Central memory CD4-positive, alpha-beta T cell (primary cell): ENCODE data around the gene RHEX.
"Not testable (repeated sequence)": the region's sequence is repeated elsewhere in the genome, so short reads cannot be mapped to it uniquely, and the experiment has no call there.

Source experiments
- DNase-seq: peaks from one replicate; pipeline ENCODE4 v3.0.0; 2022
- total RNA-seq, 3 experiments: gene quantifications; one replicate each; lab custom pipeline; 2026; lab: John Stamatoyannopoulos, UW

Gene RHEX, protein sequence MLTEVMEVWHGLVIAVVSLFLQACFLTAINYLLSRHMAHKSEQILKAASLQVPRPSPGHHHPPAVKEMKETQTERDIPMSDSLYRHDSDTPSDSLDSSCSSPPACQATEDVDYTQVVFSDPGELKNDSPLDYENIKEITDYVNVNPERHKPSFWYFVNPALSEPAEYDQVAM
- 0 reads per million in 3 experiments for total RNA-seq

DNA sequence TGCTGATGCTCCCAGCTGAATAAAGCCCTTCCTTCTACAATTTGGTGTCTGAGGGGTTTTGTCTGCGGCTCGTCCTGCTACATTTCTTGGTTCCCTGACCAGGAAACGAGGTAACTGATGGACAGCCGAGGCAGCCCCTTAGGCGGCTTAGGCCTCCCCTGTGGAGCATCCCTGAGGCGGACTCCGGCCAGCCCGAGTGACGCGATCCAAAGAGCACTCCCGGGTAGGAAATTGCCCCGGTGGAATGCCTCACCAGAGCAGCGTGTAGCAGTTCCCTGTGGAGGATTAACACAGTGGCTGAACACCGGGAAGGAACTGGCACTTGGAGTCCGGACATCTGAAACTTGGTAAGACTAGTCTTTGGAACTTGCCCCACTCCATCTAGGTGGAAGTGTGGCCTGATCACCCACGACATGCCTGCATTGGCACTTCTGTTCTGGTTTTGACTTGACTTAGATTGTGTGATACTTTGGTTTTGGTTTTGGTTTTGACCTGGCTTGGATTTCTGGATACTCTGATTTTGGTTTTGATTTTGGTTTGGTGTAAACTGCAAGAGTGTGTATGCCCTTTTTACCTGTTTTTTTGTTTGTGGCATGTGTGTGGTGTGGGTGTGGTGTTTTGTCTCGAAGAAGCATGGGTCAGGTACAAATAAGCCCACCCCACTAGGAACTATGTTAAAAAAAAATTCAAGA lies at the start of gene RHEX:
Gene RHEX (plus strand): TSS at position 255 of the 692 bp plus-strand sequence. CDS start 44,656 bp downstream, outside the sequence.
- not testable (repeated sequence) for DNase-seq

DNA sequence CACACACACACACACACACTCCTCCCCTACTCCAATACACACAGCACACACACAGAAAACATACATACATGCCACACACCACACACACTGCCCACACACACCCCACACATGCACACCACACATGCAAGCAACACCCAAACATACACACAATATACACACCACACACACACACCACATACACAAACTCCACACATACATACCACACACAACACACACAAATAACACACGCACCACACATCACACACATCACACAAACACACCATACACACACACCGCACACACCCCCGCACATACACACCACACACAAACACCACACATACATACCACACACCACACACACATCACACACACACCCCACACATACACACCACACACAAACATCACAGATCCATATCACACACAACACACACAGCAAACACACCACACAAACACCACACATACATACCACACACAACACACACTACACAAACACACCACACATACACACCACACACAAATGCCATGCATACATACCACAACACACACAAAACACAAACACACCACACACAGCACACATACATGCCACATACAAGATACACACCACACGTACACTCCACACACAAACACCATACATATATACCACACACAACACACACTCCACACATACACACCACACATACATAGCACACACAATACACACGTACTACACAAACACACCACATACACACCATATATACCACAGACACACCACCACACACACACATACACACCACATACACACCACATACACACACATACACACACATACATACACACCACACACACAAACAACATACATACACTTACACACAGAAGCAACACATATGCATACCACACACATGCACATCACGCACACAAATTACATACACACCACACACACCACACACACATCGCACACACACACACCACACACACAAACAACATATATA lies 48.8 kb upstream of the RHEX start:
- DNase-seq = no peak

DNA sequence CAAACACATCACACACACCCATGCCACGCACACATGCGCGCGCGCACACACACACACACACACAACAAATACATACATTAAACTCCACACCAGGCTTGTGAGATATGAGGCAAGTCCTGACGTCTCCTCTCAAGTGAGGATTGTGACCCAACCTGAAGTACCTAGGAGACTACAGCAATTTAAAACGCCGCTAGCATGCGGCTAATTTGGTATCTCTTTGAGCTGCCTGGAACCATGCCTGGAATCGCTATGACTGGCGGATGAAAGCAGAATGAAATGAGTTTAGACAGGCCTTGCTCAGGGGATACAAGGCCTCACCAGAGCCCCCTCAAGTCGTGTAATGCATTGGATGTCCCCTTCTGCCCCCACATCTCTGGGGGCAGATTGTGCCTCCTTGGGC lies 48.1 kb upstream of the RHEX start:
- no peak for DNase-seq

DNA sequence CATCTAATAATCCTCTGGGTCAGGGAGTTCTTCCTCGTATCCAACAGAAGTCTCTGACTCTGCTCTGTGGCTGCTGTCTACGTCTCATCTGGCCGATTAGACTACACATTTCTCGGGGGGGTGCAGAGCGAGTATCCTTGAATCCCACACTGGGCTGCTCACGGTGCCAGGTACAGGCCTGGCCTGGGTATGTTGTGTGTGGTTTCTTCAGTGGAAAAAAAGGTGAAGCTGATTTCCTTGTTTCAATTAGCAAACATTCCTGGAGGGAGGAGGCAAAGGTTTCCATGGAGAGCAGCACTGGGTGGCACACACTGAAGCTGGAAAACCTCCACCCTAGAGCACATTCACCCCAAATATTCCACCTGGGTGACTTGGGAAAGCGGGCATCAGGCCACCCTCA lies 47.7 kb upstream of the RHEX start:
- no peak for DNase-seq

GRCh38 chr1:206005778-206006180 lies 47.2 kb upstream of the RHEX start:
- DNase-seq = no peak

DNA sequence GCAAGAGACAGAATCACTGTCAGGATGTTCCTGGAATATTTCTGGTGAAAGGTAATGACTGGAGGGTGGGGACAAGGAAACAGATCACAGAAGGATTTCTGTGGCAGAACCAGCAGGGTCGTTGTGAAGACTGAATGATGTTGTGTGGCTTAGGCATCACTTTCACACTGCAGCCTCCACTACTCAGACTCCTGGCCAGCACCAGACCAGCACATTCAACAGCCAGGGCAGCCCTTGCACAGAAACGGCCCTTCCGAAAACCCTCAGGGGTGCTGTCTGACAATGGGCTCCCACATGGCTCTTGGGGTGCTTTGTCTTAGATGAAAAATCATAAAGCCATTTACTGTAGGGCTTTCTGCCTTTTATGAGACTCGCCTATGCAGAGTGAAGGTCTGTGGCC lies 46.0 kb upstream of the RHEX start:
- DNase-seq = no peak

- DNase-seq = no peak
These were observed 42.9 kb upstream of the RHEX start for GRCh38 chr1:206010060-206010459.

- DNase-seq = no peak
These were observed 41.9 kb upstream of the RHEX start for GRCh38 chr1:206011057-206011456.

DNA sequence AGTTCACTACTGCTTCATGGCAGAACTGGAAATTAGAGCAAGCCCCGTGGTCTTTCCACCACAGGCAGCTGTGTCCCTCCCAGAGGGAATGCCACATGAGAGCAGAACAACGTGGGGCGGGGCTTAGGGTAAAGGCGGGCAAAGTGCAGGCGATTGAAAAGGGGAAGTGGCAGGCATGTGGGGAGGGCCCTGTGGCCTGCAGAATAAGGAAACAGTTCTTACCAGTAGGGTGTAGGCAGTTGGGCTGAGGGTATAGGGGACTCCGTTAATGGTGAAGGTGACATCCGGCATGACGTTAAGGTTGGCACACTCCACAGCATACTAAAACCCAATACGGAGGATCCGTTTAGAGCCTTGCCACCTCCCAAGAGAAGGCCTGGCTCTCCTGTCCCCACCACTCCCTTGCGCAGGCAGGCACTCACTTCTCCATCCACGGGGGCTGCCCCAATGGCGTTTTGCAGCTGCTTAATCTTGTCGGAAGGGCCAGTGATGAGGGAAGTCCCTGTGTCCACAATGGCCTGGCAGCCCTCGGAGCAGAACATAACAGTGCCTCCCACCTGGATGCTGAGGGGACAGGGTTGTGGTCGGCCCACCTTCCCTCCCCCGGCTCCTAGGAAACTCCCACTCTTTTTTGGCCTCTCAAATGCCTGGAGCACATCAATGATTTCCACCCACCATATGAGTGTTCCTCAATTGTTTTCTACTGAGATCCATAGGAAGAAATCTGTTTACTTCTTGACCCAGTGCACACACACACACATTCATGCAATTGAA lies 40.7 kb upstream of the RHEX start:
- peak; percentile 15 for DNase-seq

DNA sequence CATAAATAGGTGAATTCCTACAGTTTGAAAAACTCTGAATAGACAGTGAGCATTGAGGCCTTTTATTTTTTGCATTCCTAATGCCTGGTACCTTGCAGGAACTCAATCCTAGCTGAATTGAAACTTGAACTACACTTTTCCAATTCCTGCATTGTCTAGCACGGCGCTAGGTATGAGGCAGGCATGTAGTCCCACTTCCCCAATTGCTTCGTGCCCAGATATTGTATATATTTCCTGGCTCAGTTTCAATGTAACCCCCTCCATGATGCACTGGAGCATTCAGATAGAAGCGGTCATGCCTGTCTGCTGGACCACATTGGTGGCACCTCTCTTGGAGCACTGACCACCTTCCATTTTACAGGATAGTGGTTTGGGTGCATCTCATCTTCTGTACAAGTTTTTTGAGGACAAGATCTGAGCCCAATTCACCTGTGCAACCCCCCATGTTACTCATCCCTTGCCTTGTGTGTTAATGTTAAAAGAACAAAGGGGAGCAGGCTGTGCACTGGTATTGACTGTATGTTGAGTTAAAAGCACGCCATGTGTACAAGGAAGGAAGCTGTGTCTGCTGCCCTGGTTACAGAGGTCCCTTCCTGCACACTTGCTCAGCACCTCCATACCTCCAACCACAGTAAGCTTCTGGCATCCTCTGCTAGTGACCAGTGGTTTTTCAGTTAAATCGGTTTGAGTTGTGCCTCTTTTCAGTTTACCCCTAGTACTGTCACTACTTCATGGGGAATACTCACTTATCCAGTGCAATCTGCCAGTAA lies 39.8 kb upstream of the RHEX start:
- DNase-seq = no peak

- no peak for DNase-seq
These were observed 38.4 kb upstream of the RHEX start for GRCh38 chr1:206014601-206015000.

DNA sequence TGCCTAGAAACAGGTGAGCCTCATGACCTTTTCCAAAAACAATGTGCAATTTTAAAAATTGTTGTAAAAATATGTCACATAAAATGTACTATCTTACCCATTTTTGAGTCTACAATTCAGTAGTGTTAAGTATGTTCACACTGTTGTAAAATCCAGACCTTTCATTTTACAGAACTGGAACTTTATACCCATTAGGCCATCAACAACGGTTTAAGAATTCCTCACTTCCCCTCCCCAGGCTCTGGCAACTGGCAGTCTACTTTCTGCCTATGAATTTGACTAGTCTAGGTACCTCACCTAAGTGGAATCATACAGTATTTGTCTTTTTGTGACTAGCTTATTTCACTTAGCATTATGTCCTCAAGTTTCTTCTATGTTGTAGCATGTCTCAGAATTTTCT lies 37.9 kb upstream of the RHEX start:
- DNase-seq = no peak

DNA sequence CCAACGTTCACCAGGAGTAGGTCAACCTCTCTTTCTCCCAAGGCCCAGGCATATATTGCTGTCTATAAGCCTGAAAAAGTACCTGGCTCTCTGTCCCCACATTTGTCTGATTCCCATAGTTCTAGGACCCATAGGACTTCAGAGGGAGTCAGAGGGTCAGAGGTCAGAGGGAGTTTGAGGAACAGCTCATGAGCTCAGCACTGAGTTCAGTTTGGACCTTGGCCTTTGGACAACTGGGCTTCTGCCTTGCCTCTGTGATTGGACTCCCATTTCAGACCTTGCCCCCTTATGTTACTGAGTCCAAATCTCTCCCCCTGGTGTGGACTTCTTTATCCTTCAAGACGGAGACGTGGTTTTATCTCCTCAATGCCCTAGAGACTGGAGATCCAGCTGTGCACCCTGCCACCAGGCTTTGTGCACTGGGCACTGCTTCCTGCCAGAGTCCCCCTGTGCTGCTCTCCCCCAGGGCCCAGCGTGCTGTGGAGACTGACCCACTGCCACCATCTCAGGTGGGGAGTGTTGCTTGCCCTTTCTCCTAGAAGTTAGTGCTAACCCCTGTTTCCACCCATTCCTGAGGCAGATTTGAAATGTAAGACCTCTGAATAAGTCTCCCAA lies 32.5 kb upstream of the RHEX start:
- no peak for DNase-seq

GRCh38 chr1:206021008-206021625 lies 31.9 kb upstream of the RHEX start:
- DNase-seq = no peak

GRCh38 chr1:206021626-206022365 lies 31.2 kb upstream of the RHEX start:
- DNase-seq = no peak

DNA sequence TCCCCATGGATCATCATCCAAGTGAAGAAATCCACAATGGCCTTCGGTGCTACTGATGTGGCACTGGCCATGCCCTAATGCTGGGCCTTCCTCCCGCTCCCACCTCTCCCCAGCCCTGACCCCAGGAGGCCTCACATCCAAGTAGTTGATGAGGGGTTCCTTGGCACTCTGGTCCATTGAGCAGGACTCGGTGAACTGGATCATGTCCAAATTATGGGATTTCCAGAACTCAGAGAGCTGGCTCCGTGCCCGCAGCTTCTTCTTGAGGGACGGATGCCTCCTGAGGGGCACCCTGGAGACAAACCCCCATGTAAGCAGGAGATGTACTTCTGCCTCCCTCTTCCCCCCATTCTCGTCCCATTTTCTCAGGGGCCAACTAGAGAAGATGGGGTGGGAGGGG lies 30.2 kb upstream of the RHEX start:
- DNase-seq = no peak

DNA sequence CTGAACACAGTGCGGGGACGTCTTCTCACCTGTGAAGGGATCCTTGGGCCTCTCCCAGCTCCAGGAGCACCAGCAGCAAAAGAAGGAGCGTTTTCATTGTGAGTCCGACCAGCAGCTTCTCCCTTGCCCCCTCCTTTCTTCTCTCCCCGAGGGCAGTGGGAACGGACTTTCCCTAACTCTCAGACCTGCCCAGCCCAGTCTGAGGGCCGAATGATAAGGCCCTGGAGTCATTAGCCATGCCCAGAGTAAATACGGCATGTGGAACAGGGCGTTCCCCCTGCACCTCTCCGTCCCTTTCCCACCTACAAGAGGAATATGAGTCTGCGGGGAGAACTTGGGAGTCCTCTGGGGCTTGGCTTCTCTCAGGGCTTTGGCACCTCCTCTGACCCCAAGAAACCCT lies 29.3 kb upstream of the RHEX start, which contains the start of gene CTSE:
Gene CTSE (minus strand): TSS at position 201 of the 400 bp plus-strand sequence. CDS start 104 bp downstream, at position 97.
- no peak for DNase-seq

DNA sequence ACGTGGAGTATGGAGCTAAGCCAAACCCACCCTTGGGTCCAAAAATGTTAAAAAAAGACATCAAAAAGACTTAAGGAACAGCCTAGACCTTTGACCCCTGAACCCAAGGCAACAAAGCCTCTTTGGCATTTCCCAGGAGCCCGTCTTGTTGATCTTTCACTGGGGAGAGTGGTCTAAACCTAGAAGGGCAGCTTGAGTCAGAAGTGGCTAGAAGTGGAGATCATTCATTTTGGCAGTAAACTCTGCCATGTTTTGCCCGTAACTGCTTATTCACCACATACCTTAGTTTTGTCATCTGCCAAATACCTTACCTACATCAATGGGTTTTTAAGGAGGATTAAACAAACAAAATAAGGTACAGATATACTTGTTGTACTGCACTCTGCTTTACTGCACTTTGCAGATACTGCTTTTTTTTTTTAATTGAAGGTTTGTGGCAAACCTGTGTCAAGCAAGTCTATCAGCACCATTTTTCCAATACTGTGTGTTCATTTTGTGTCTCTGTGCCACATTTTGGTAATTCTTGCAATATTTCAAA lies 27.6 kb upstream of the RHEX start:
- no peak for DNase-seq

DNA sequence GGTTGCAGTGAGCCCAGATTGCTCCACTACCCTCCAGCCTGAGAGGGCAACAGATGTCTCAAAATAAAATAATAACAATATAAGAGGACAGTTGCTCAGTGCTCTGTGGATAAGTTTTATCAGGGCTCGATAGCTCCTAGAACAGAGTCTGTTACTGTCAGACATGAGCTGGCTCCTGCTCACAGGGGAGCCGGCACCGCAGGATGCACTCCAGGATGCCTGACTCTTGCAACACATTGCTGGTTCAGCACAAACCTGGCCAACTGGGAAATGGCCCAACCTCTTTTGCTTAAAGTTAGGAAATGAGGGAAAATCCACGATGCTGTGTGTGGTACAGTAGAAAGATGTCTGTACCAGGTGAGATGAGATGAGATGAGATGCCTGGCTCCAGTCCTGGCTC lies 23.5 kb upstream of the RHEX start:
- no peak for DNase-seq

GRCh38 chr1:206030191-206030590 lies 22.8 kb upstream of the RHEX start:
- DNase-seq = no peak
